HG03439 (cell line): ENCODE measurements around the gene TGIF1.
"Not testable (repeated sequence)": the region's sequence is repeated elsewhere in the genome, so short reads cannot be mapped to it uniquely, and the experiment has no call there.

Source experiments
- ATAC-seq: cut with Tn5 transposase; IDR thresholded peaks from one replicate; pipeline ENCODE4 v1.9.1; 2021; ENCODE audit warnings: mild to moderate bottlenecking, moderate library complexity; ENCODE audit not compliant: unreplicated experiment

TGIF1 gene

GRCh38 chr18:3450012-3450798, at the start of gene TGIF1:
Gene TGIF1, plus strand, starts transcription at chr18:3450172. Its CDS starts 318 bp downstream, at chr18:3450490.
- ATAC-seq = no peak

- no peak for ATAC-seq
Observed at GRCh38 chr18:3400567-3401296, 49.2 kb upstream of the TGIF1 start.

- peak; percentile 86 for ATAC-seq
Observed at GRCh38 chr18:3401669-3402620, 48.0 kb upstream of the TGIF1 start.

- no peak for ATAC-seq
Observed at GRCh38 chr18:3402982-3403451, 47.0 kb upstream of the TGIF1 start.

GRCh38 chr18:3405713-3406112, 44.3 kb upstream of the TGIF1 start:
- no peak for ATAC-seq

- ATAC-seq = no peak
Observed at GRCh38 chr18:3408107-3408506, 41.9 kb upstream of the TGIF1 start.

GRCh38 chr18:3409811-3410210, 40.2 kb upstream of the TGIF1 start:
- no peak for ATAC-seq

GRCh38 chr18:3410273-3410672, 39.7 kb upstream of the TGIF1 start:
- ATAC-seq = no peak

- ATAC-seq = not testable (repeated sequence)
Observed at GRCh38 chr18:3410876-3411275, 39.1 kb upstream of the TGIF1 start.

GRCh38 chr18:3411327-3411726, 38.6 kb upstream of the TGIF1 start:
- no peak for ATAC-seq

GRCh38 chr18:3411854-3412268, 38.1 kb upstream of the TGIF1 start:
- no peak for ATAC-seq

- ATAC-seq = not testable (repeated sequence)
Observed at GRCh38 chr18:3412528-3412927, 37.4 kb upstream of the TGIF1 start.

GRCh38 chr18:3415110-3415509, 34.9 kb upstream of the TGIF1 start:
- no peak for ATAC-seq

- no peak for ATAC-seq
Observed at GRCh38 chr18:3418083-3418482, 31.9 kb upstream of the TGIF1 start.

GRCh38 chr18:3420919-3421279, 29.1 kb upstream of the TGIF1 start:
- no peak for ATAC-seq

GRCh38 chr18:3422905-3423304, 27.1 kb upstream of the TGIF1 start:
- no peak for ATAC-seq

GRCh38 chr18:3424280-3424890, 25.6 kb upstream of the TGIF1 start:
- no peak for ATAC-seq

- no peak for ATAC-seq
Observed at GRCh38 chr18:3425030-3425429, 24.9 kb upstream of the TGIF1 start.

- ATAC-seq = no peak
Observed at GRCh38 chr18:3425446-3425845, 24.5 kb upstream of the TGIF1 start.

GRCh38 chr18:3426074-3426473, 23.9 kb upstream of the TGIF1 start:
- ATAC-seq = no peak

GRCh38 chr18:3427944-3428343, 22.0 kb upstream of the TGIF1 start:
- ATAC-seq = no peak
